ENCODE results near the gene C1QTNF5.

C1QTNF5 gene

GRCh38 chr11:119314726-119315125, 26.0 kb downstream of the C1QTNF5 start:
- POLR2A ChIA-PET: no interaction called here
- DNase-seq (ENCODE audit: extremely low spot score): no peak
- TF ChIP-seq FOXM1 (IDR thresholded peaks at IDR 0.05; ENCODE audit: borderline replicate concordance): no peak
- TF ChIP-seq CTBP1 (IDR thresholded peaks at IDR 0.05; ENCODE audit: borderline replicate concordance): no peak
- TF ChIP-seq ZNF384 (IDR thresholded peaks at IDR 0.05): no peak
- TF ChIP-seq ELF4 (IDR thresholded peaks at IDR 0.05): no peak
- TF ChIP-seq FOXK2 (IDR thresholded peaks at IDR 0.05): no peak
- TF ChIP-seq SP1 (IDR thresholded peaks at IDR 0.05): no peak
- TF ChIP-seq TARDBP (IDR thresholded peaks at IDR 0.05): no peak
- TF ChIP-seq L3MBTL2 (conservative IDR thresholded peaks at IDR 0.05): no peak
- TF ChIP-seq LEF1 (IDR thresholded peaks at IDR 0.05; ENCODE audit: borderline replicate concordance): no peak
- no peak for TF ChIP-seq HDGF (IDR thresholded peaks at IDR 0.05; ENCODE audit: borderline replicate concordance)
- TF ChIP-seq ARNT (IDR thresholded peaks at IDR 0.05): no peak
- CTCF ChIA-PET: interaction anchor here (0.6 to 1.1 kb wide), 2 partner anchors 59 to 406 kb away, joined by 3 read pairs; no protein-coding TSS in a partner anchor

- CTCF ChIA-PET: interaction anchor here (0.8 kb wide), 1 partner anchor 63 kb away, joined by 3 read pairs; no protein-coding TSS in a partner anchor
- DNase-seq (ENCODE audit: extremely low spot score): no peak
- POLR2A ChIA-PET: interaction anchor here (1.1 kb wide), 1 partner anchor 8 kb away, joined by 3 read pairs; no protein-coding TSS in a partner anchor
- TF ChIP-seq BHLHE40 (IDR thresholded peaks at IDR 0.05; ENCODE audit: borderline replicate concordance) (no peak), ARNT (IDR thresholded peaks at IDR 0.05) (no peak), FOXK2 (IDR thresholded peaks at IDR 0.05) (no peak), SP1 (IDR thresholded peaks at IDR 0.05) (no peak), LEF1 (IDR thresholded peaks at IDR 0.05; ENCODE audit: borderline replicate concordance) (no peak), FOXA1 (IDR thresholded peaks at IDR 0.05) (no peak), ZNF384 (IDR thresholded peaks at IDR 0.05) (no peak), TARDBP (IDR thresholded peaks at IDR 0.05) (no peak), HDGF (IDR thresholded peaks at IDR 0.05; ENCODE audit: borderline replicate concordance) (no peak), L3MBTL2 (conservative IDR thresholded peaks at IDR 0.05) (no peak), FOXM1 (IDR thresholded peaks at IDR 0.05; ENCODE audit: borderline replicate concordance) (no peak), NFRKB (IDR thresholded peaks at IDR 0.05) (no peak), ELF4 (IDR thresholded peaks at IDR 0.05) (no peak), SUZ12 (IDR thresholded peaks at IDR 0.05) (no peak), CTBP1 (IDR thresholded peaks at IDR 0.05; ENCODE audit: borderline replicate concordance) (no peak)
- TF ChIP-seq, protein P1, sequence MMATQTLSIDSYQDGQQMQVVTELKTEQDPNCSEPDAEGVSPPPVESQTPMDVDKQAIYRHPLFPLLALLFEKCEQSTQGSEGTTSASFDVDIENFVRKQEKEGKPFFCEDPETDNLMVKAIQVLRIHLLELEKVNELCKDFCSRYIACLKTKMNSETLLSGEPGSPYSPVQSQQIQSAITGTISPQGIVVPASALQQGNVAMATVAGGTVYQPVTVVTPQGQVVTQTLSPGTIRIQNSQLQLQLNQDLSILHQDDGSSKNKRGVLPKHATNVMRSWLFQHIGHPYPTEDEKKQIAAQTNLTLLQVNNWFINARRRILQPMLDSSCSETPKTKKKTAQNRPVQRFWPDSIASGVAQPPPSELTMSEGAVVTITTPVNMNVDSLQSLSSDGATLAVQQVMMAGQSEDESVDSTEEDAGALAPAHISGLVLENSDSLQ (IDR thresholded peaks at IDR 0.05): no peak
These were observed 30.0 kb downstream of the C1QTNF5 start for GRCh38 chr11:119310682-119311052.

GRCh38 chr11:119309953-119310681, 30.6 kb downstream of the C1QTNF5 start:
- POLR2A ChIA-PET: interaction anchor here (1.1 to 1.2 kb wide), 2 partner anchors 9 to 24 kb away, joined by 3 to 6 read pairs; partner anchors contain the start of gene RNF26
- CTCF ChIA-PET: interaction anchor here (0.8 kb wide), 1 partner anchor 64 kb away, joined by 3 read pairs; no protein-coding TSS in a partner anchor
- no peak for DNase-seq (ENCODE audit: extremely low spot score)
- TF ChIP-seq BHLHE40 (IDR thresholded peaks at IDR 0.05; ENCODE audit: borderline replicate concordance) (no peak), LEF1 (IDR thresholded peaks at IDR 0.05; ENCODE audit: borderline replicate concordance) (no peak), FOXA1 (IDR thresholded peaks at IDR 0.05) (no peak), ELF4 (IDR thresholded peaks at IDR 0.05) (no peak), TARDBP (IDR thresholded peaks at IDR 0.05) (no peak), NFRKB (IDR thresholded peaks at IDR 0.05) (no peak), FOXK2 (IDR thresholded peaks at IDR 0.05) (no peak), L3MBTL2 (conservative IDR thresholded peaks at IDR 0.05) (no peak), SUZ12 (IDR thresholded peaks at IDR 0.05) (no peak)

DNA sequence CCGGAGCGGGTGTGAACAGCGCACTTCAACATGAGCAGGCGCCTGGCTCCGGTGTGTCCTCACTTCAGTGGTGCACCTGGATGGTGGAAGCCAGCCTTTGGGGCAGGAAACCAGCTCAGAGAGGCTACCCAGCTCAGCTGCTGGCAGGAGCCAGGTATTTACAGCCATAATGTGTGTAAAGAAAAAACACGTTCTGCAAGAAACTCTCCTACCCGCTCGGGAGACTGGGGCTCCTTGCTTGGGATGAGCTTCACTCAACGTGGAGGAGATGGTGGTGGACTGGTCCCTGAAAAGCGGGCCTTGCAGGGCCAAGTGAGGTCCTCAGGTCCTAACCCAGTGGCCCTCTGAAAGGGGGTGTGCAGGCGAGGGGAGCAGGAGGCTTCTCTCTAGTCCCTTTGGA, 31.3 kb downstream of the C1QTNF5 start:
- no peak for DNase-seq (ENCODE audit: extremely low spot score)
- CTCF ChIA-PET: no interaction called here
- POLR2A ChIA-PET: interaction anchor here (1.2 kb wide), 1 partner anchor 25 kb away, joined by 6 read pairs; the partner anchor contains the start of gene RNF26
- no peak for TF ChIP-seq CTBP1 (IDR thresholded peaks at IDR 0.05; ENCODE audit: borderline replicate concordance)
- no peak for TF ChIP-seq FOXM1 (IDR thresholded peaks at IDR 0.05; ENCODE audit: borderline replicate concordance)
- no peak for TF ChIP-seq TARDBP (IDR thresholded peaks at IDR 0.05)
- no peak for TF ChIP-seq SP1 (IDR thresholded peaks at IDR 0.05)
- TF ChIP-seq ARNT (IDR thresholded peaks at IDR 0.05): no peak
- TF ChIP-seq SUZ12 (IDR thresholded peaks at IDR 0.05): no peak
- no peak for TF ChIP-seq L3MBTL2 (conservative IDR thresholded peaks at IDR 0.05)
- TF ChIP-seq BHLHE40 (IDR thresholded peaks at IDR 0.05; ENCODE audit: borderline replicate concordance): no peak
- TF ChIP-seq, protein P1 (IDR thresholded peaks at IDR 0.05): no peak
- TF ChIP-seq NFRKB (IDR thresholded peaks at IDR 0.05): no peak
- no peak for TF ChIP-seq ELF4 (IDR thresholded peaks at IDR 0.05)
- TF ChIP-seq FOXK2 (IDR thresholded peaks at IDR 0.05): no peak

- POLR2A ChIA-PET: interaction anchor here (1.2 to 2.1 kb wide), 2 partner anchors 9 to 213 kb away, joined by 3 to 11 read pairs; partner anchors contain the start of gene MCAM
- no peak for DNase-seq (ENCODE audit: extremely low spot score)
- TF ChIP-seq SP1 (IDR thresholded peaks at IDR 0.05): no peak
- no peak for TF ChIP-seq HDGF (IDR thresholded peaks at IDR 0.05; ENCODE audit: borderline replicate concordance)
- no peak for TF ChIP-seq LEF1 (IDR thresholded peaks at IDR 0.05; ENCODE audit: borderline replicate concordance)
- no peak for TF ChIP-seq SUZ12 (IDR thresholded peaks at IDR 0.05)
- CTCF ChIA-PET: interaction anchor here (0.6 to 2.1 kb wide), 5 partner anchors 14 to 223 kb away, joined by 3 to 9 read pairs (median 4); partner anchors contain the start of gene NLRX1
These were observed 32.7 kb downstream of the C1QTNF5 start for GRCh38 chr11:119307974-119308373.

DNA sequence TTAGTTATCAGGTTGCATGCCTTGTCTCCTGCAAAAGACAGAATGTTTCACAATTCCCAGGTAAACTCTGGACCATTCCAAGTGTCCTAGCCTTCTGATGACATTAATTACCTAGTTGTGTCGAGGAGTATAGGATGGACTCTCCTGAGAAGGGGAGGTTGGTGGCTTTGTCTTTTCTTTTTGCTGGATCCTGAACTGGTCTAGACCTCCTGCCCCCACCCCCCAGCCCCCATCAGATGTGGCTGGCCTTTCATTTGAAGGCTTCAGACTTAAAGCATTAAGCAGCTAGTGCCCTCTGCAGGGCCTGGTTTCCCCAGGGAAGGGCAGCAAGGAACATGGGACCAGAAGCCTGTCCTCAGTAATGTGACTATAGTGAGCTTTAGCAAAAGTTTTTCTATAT, 33.5 kb downstream of the C1QTNF5 start:
- POLR2A ChIA-PET: interaction anchor here (1.0 to 2.1 kb wide), 3 partner anchors 9 to 212 kb away, joined by 3 to 11 read pairs (median 3); partner anchors contain the start of gene MCAM
- no peak for DNase-seq (ENCODE audit: extremely low spot score)
- no peak for TF ChIP-seq FOXA1 (IDR thresholded peaks at IDR 0.05)
- no peak for TF ChIP-seq FOXM1 (IDR thresholded peaks at IDR 0.05; ENCODE audit: borderline replicate concordance)
- TF ChIP-seq NFRKB (IDR thresholded peaks at IDR 0.05): no peak
- no peak for TF ChIP-seq ARNT (IDR thresholded peaks at IDR 0.05)
- TF ChIP-seq, protein P1 (IDR thresholded peaks at IDR 0.05): no peak
- TF ChIP-seq BHLHE40 (IDR thresholded peaks at IDR 0.05; ENCODE audit: borderline replicate concordance): no peak
- no peak for TF ChIP-seq SUZ12 (IDR thresholded peaks at IDR 0.05)
- TF ChIP-seq LEF1 (IDR thresholded peaks at IDR 0.05; ENCODE audit: borderline replicate concordance): no peak
- no peak for TF ChIP-seq TARDBP (IDR thresholded peaks at IDR 0.05)
- no peak for TF ChIP-seq ZNF384 (IDR thresholded peaks at IDR 0.05)
- no peak for TF ChIP-seq CTBP1 (IDR thresholded peaks at IDR 0.05; ENCODE audit: borderline replicate concordance)
- no peak for TF ChIP-seq ELF4 (IDR thresholded peaks at IDR 0.05)
- TF ChIP-seq L3MBTL2 (conservative IDR thresholded peaks at IDR 0.05): no peak
- CTCF ChIA-PET: interaction anchor here (0.7 to 2.1 kb wide), 4 partner anchors 31 to 167 kb away, joined by 3 to 9 read pairs (median 5); partner anchors contain the start of gene NLRX1

All from HEK293T (cell line).